Stimulated activated CD4-positive, alpha-beta T cell treated with anti-CD3 and anti-CD28 coated beads, TNF-alpha, amount 100 ng/mL, for 4 hours (primary cell): Measurements from ENCODE around the gene VMAC.
A peak's percentile ranks its signal among the peaks of the same experiment; 100 is the strongest.

ENCODE experiments used
- DNase-seq, 3 experiments: peaks; one replicate each; pipeline ENCODE4 v3.0.0-alpha.2; 2020; ENCODE audit warnings: low read depth in 3 of 3

The VMAC gene

GRCh38 chr19:5903624-5904351 lies 884 bp upstream of the VMAC start, which contains the start of gene NDUFA11:
Gene NDUFA11, minus strand, starts transcription at chr19:5903790. Its CDS starts 82 bp downstream, at chr19:5903708.
- DNase-seq: peak; percentile 94 to 98 (median 96)

GRCh38 chr19:5905114-5905778 lies 574 bp downstream of the VMAC start:
- DNase-seq: no peak

- no peak for DNase-seq
These were observed 2.6 kb downstream of the VMAC start for GRCh38 chr19:5907241-5907640.

GRCh38 chr19:5908773-5909442 lies 4.2 kb downstream of the VMAC start:
- DNase-seq: no peak

- DNase-seq: no peak
These were observed 5.9 kb downstream of the VMAC start for GRCh38 chr19:5910638-5910907.

DNA sequence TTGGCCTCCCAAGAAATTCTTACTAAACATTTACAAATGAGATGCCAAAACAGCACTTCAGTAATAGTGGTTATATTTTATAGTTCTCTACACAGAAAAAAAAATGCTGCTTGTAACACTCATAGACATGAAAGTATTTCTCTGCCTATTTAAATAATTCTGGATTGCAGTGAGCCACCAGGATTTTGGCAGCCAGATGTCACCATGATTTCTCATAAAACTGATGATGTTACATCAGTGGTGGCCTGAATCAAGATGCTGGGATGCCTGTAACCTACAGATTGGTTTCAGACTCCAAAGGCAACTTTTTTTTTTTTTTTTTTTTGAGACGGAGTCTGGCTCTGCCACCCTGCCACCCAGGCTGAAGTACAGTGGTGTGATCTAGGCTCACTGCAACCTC lies 6.7 kb downstream of the VMAC start:
- DNase-seq: no peak

GRCh38 chr19:5913739-5914357 lies 9.2 kb downstream of the VMAC start, which contains the start of gene CAPS:
Gene CAPS, plus strand, starts transcription at chr19:5914254. Its CDS starts 153 bp downstream, at chr19:5914407.
- no peak for DNase-seq

- DNase-seq: no peak
These were observed 9.7 kb downstream of the VMAC start for GRCh38 chr19:5914358-5914774.

DNA sequence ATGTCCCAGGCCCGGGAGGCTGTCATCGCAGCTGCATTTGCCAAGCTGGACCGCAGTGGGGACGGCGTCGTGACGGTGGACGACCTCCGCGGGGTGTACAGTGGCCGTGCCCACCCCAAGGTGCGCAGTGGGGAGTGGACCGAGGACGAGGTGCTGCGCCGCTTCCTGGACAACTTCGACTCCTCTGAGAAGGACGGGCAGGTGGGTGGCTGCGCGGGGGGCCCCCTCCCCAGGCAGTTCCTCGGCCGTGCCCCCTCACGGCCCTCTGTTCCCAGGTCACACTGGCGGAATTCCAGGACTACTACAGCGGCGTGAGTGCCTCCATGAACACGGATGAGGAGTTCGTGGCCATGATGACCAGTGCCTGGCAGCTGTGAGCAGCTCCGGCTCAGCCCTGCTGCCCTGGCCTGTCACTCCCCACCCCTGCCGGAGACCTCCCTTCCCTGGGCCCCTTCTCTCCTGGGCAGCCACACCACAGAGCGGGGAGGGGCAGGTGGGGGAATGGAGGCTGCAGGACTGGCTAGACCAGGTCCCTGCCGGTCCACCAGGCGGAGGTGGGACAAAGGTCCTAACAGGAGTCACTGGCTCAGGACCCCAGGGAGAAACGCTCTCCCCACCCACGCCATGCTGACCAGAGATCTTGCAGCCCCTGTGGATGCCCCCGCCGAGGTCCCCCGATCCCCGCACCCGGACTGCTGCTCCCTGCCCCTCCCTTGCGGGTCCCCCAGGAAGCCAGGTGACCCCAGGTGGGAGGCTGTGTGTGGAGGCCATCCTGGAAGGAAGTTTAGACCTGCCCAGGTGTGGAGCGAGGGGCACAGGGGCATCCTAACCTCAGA lies 10.5 kb downstream of the VMAC start:
- DNase-seq: no peak

DNA sequence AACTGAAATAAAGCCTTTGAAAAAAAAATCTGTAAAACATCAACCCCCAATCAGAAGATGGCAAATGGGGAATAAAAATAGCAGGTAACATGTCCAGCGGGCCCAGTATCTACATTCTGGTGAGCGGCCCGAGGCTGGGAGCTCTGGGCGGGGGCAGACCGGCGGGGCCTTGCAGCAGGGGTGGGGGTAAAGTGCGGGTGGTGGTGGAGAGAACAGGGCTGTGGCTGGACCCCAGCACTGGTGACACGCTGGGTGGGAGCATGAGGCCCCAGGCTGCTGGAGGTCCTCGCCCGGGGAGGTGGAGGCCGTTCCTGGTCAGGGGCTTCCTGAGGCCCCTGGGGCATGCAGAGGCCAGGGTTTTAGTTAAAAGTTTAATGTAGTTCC lies 11.1 kb downstream of the VMAC start:
- no peak for DNase-seq

- DNase-seq: no peak
These were observed 11.6 kb downstream of the VMAC start for GRCh38 chr19:5916181-5916708.

GRCh38 chr19:5917431-5918107 lies 12.9 kb downstream of the VMAC start:
- no peak for DNase-seq

DNA sequence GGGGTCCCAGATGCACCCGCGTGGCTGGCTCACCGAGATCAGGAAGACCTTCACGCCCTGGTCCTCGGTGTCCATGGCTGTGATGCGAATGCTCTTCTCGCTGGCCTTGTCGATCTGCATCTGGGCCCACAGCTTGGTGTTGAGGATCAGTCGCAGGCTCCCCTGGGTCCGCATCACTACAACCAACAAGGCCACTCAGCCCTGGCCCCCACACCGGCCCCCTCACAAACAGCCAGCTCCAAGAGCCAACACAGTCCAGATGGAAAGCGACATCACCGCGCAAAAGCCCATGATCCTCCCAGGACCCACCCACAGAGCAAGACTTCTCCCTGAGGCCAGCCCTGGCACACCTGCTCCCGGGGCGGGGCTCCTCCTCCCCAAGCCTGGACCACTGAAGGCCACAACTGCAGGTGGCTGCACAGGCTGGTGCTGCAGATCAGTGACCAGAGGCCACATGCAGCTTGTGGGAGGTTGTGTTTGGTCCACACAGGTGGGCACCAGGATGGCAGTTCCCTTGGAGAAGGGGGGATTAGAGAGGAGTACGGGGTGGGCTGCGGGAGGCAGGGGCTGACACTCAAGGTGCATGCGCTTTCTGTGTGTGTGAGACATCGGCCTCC lies 13.9 kb downstream of the VMAC start:
- DNase-seq: no peak

DNA sequence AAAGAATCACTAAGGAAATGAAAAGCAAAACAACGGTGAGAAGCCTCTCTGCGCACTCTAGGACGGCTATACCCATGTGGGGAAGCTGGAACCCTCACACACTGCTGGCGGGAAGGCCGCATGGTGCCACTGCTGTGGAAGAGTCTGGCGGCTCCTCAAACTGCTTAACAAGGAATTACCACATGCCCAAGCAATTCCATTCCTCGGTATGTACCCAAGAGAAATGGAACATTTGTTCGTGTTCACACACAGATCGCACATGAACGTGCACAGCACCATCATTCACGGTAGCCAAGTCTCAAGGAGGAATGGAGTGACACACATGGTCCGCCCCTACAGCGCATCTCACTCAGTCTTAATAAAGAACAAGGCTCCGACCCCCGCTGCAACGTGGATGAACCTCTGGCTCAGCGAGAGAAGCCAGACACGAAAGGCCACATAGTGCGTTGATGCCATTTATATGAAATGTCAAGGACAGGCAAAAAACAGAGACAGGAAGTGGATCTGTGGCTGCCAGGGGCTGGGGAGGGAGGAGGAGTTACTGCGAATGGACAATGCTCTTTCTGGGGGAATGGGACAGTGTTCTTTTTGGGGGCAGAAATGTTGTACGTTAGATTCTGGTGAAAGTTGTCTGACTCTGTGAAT lies 17.0 kb downstream of the VMAC start:
- DNase-seq: no peak

- no peak for DNase-seq
These were observed 17.5 kb downstream of the VMAC start for GRCh38 chr19:5922161-5922545.

DNA sequence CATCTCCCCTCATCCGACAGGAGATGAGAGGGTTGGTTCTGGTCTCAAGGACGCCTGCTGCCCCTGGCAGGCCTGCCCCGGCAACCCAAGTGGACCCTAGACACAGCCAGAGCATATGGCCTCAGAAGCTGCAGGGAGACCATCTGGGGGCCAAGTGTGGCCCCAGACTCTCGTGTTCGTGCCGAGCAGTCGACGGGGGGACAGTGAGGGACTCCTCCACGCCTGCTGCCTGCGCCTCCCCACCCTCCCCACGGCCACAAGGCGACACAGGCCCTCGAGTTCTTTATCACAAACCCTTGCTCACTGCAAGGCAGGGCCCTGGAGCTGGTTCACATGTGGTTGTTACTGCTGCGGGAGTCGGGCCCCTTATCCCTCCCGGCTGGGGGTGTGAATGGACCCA lies 18.7 kb downstream of the VMAC start:
- DNase-seq: no peak

DNA sequence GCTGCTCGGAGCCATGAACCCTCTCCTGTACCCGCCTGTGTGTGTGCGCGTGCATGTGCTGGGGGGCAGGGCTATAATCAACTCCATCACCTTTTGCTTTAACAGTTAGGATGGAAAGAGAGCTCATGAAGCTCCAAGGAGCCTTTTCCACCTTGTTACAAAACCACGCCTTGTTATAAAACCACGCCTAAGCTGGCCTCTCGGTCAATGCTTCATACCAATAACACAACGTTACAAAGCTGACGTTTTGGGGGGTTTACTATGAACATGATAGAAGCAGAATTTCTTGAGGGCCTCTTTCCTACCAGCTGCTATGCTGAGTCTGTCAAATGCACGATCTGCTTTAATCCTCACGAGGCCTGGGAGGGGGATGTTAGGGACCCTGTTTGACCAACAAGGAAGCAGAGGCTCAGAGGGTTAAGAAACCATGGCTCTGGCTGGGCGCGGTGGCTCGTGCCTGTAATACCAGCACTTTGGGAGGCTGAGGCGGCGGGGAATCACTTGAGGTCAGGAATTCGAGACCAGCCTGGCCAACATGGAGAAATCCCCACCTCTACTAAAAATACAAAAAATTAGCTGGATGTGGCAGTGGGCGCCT lies 21.3 kb downstream of the VMAC start:
- DNase-seq: no peak

DNA sequence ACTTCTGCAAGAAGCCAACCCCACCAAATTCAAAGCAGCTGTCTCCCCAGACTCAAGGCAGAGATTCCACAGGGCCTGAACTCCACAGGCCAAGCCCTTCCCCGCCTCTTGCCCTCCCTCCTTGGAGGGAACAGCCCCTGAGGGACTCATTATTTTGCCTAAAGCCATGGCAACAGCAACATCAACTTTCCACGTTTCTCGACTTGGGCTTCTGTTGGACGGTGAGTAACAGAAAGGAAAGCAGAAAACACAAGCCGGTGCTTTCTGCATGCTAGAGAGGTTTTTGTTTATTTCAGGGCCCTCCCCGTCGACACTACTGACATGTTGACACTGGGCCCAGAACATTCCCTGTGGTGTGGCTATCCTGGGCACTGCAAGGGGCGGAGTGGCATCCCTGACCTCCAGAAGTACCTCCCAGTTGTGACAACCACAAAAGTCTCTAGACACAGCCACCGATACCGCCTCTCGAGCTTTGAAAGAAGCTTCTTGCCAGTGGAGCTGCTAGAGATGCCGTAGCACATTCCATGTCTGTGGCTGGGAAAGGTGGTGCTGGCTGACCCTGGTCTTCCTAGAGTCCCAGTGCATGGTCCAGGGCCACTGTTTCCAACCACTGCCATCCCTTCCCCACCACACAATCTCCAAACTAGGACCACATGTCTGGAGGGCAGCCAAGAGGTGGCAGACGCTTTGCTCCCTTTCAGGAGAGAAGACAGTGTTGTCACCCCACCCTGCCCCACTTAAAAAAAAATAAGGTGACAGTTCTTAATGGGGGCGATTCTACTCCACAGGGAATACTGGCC lies 22.2 kb downstream of the VMAC start:
- no peak for DNase-seq

- no peak for DNase-seq
These were observed 22.8 kb downstream of the VMAC start for GRCh38 chr19:5927441-5927821.
